Stimulated activated CD4-positive, alpha-beta T cell treated with anti-CD3 and anti-CD28 coated beads, TNF-alpha, amount 100 ng/mL, for 4 hours (primary cell): ENCODE data around the gene EBLN1.
A peak's percentile ranks its signal among the peaks of the same experiment; 100 is the strongest.

Experiments used
- DNase-seq, 3 experiments: peaks; one replicate each; pipeline ENCODE4 v3.0.0-alpha.2; 2020; ENCODE audit warnings: low read depth in 3 of 3

Gene EBLN1

GRCh38 chr10:22217842-22218241, at the start of gene EBLN1:
EBLN1 (minus strand) TSS chr10:22218015; CDS start chr10:22209983, 8,032 bp downstream.
- no peak for DNase-seq

DNA sequence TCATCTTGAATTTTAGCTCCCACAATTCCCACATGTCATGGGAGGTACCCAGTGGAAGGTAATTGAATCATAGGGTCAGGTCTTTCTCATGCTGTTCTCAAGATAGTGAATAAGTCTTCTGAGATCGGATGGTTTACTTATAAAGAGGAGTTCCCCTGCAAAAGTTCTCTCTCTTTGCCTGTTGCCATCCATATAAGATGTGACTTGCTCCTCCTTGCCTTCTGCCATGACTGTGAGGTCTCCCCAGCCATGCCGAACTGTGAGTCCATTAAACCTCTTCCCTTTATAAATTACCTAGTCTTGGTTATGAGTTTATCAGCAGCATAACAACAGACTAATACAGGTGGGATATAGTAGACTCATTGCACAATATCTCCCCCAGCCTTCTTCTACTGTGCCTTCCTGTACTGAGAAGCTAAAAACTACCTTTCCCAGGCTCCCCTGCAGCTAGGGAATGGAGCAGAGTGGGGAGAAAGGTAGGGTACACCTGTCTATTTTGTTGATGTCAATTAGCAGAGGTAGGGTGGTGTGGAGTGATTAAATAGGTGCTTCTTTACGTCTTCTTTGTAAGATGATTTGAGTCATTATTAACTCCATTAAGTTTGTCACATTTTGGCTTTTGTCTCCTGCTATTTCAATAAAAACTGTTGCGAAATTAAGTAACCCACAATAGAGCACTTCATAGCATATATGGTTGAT, 48.2 kb upstream of the EBLN1 start:
- DNase-seq: no peak

GRCh38 chr10:22263106-22263505, 45.3 kb upstream of the EBLN1 start:
- DNase-seq: no peak

DNA sequence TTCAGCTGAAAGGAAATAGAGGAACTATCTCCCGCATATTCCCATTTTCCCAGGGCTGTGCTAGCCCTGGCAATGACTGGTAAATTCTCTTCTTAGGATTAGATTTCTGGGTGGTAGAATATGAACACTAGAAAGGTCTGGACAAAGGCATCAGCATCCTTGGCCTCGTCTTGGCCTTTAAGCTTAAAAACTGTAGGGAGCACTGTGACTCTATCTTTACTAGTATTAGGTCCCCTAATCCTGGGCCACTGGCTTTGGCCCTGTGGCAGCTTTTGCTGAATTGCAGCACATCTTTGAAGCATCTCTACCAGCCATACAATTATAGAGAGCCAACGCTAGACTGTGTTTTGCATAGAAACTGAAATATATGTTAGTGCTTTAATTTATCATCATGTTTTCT, 41.5 kb upstream of the EBLN1 start:
- DNase-seq: no peak

DNA sequence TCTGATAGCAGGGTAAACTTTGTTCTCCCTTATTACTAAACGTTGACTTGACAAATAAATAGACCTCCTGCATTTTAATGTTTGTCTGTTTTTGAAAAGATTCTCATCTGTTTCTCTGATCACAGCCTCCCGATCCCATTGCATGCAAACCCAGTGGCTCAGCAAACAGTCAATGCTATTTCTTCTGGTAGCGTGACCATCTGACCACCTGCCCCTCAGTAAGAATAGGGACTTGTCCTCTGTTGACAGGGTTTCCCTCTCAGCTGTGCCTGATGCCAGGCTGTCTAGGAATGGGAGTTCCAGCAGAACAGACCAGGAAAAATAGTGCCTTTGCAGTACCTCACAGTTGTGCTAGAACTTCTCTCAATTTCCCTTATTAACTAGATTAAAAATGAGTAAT, 40.7 kb upstream of the EBLN1 start:
- DNase-seq: no peak

GRCh38 chr10:22253580-22253882, 35.7 kb upstream of the EBLN1 start:
- no peak for DNase-seq

- peak in 1 of 3 experiments; percentile 35 for DNase-seq
Observed at GRCh38 chr10:22252801-22253579, 35.2 kb upstream of the EBLN1 start.

DNA sequence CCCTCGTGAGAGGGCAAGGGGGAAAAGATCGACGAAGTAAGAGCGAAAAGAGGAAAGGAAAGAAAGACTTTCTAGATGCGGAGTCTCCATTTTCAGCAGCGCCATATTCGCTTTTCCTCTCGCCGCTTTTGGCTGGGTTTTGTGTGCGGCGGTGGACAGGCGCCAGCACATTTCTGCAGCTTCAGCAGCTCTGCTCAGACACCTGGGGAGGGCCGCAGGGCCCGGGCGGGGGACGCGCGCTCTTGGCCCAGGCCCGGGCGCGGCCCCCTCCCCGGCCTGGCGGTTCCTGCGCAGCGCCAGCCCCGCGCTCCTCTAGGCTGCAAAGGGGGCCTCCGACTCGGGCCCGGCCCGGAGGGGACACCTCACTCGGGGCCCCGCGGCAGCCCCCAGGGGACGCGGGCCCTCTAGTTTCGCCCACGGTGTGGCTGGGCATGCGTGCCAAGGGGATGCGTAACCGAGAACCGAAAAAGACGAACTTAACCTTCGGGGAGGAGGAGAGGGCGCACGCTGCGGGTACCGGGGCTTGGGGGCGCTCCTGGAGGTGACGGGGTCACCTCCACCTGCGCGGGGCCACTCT, 34.5 kb upstream of the EBLN1 start:
- peak in 2 of 3 experiments; percentile 40 to 64 for DNase-seq

DNA sequence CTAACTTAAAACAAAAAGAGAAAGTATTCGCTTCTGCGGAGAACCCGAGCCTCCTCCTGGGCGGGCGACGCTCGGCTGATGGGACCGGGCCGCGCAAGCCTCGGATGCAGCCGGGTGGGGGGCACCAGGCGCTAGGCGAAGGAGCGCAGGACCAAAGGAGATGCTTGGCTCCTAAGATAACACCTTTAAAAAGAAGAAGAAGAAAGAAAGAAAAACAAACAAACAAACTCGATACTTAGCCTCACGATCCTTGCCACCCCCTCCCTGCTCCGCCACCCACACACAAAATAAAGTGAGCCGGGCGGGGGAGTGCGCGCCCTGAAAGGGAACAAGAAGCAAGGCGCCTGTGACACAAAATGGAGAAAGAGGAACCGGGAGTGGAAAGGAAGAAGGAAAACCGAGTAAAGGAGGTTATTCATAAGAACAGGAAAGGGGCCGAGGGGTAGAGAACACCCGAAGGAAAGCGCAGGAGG, 34.0 kb upstream of the EBLN1 start:
- peak; percentile 55 to 71 (median 60) for DNase-seq

- DNase-seq: no peak
Observed at GRCh38 chr10:22250897-22251660, 33.3 kb upstream of the EBLN1 start.

GRCh38 chr10:22247636-22248035, 29.8 kb upstream of the EBLN1 start:
- DNase-seq: no peak

- no peak for DNase-seq
Observed at GRCh38 chr10:22246680-22247391, 29.0 kb upstream of the EBLN1 start.

DNA sequence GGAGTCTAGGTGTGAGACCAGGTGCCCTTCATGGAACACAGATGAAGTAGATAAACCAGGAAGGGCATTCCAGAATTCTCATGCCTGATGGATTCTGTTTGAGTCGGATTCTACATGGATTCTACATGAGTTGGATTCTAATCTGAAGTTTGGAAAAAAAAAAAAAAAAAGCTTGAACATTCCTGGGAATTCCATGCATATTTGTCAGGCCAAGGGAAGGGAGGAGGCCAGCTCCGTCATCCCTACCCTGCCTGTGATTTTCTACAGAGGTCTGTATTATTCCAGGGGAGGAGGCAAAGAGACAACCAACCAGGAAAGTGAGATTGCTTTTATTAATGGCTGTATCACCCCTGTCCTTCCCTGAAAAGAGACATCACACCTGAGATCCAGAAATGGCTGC, 27.8 kb upstream of the EBLN1 start:
- no peak for DNase-seq

- no peak for DNase-seq
Observed at GRCh38 chr10:22244855-22245254, 27.0 kb upstream of the EBLN1 start.

GRCh38 chr10:22244001-22244400, 26.2 kb upstream of the EBLN1 start:
- DNase-seq: no peak

GRCh38 chr10:22243321-22243720, 25.5 kb upstream of the EBLN1 start:
- DNase-seq: no peak

GRCh38 chr10:22231260-22231659, 13.4 kb upstream of the EBLN1 start:
- no peak for DNase-seq

- no peak for DNase-seq
Observed at GRCh38 chr10:22230158-22230833, 12.5 kb upstream of the EBLN1 start.

DNA sequence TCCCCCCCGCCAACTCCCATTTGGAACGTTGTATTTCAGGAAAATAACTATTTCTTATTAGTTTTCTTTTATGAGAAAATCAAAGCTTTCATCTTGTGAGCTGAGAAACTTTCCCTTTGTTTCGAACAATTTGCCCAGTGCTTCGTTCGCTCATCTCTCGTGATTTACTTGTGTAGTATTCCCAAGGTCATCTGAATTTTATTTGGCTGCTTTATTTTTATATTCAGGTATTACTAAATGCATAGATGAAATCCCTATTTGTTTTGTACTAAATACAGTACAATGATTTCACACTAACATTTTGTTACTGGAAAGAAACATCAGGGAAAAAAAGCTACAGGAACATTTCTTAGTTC, 12.0 kb upstream of the EBLN1 start:
- DNase-seq: no peak

DNA sequence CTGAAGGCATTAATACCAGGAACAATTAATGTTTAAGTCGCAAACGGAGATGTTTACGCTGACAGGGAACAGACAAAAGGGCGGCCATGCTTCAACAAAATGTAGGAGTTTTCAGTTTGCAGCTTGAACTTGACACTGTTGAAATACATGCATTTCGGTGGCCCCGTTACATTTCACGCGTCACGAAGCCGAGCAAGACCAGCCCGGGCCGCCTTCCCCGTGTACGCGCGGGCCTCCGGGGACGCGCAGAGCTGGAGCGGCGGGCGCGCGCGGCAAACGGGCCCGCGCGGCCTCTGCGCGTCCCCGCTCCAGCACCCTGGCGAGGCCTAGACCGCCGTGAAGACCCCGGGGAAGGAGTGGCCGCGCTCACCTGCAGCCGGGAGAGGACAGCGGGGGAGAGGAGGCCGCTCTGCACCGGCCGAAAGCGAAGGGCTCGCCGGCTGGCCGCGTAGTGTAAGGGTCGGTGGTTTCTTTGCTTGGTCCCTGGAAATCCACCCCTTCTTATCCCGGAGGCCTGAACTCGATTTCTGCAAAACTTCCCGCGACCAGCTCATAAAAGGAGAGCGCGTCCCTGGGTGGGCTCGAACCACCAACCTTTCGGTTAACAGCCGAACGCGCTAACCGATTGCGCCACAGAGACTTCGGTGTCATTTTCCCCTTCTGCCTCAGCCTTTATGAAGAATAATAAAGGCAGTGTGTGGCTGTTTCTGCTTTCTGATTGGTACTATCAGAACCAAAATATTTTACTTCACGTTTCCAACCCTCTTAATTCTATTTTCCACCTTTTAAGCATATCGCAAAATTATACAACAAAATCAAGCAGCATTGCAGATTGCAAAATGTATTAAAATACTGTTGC, 11.4 kb upstream of the EBLN1 start:
- DNase-seq: peak; percentile 76 to 82 (median 82)
